Spinal cord (tissue), 10 donors: ENCODE results near the gene KRT16. TPM values are rescaled to one million over a fixed set of nuclear protein-coding genes. Genes with fewer than 3 reads are reported as not detected.
"Not testable (repeated sequence)": the region's sequence is repeated elsewhere in the genome, so short reads cannot be mapped to it uniquely, and the experiment has no call there.

ENCODE experiments used
- DNase-seq, 6 donors: peaks; one replicate each; pipeline versions ENCODE4 v3.0.0 to v3.0.0-alpha.2; 2013 to 2015; ENCODE audit warnings: low spot score in 6 of 6, low read depth in 4 of 6
- H3K27ac ChIP-seq: one replicate; pipeline ENCODE4 v1.5.1; 2013; ENCODE audit warnings: low read depth, low read length, control low read depth
- H3K27me3 ChIP-seq: one replicate; pipeline ENCODE4 v1.6.1; 2013; ENCODE audit warnings: low read length; ENCODE audit not compliant: control insufficient read depth, insufficient read depth
- H3K36me3 ChIP-seq: one replicate; pipeline ENCODE4 v1.6.1; 2013; ENCODE audit warnings: low read length; ENCODE audit not compliant: control insufficient read depth, insufficient read depth
- H3K4me1 ChIP-seq: one replicate; pipeline ENCODE4 v1.6.1; 2013; ENCODE audit warnings: low read length; ENCODE audit not compliant: control insufficient read depth, insufficient read depth
- H3K4me3 ChIP-seq: one replicate; pipeline ENCODE4 v1.5.1; 2013; ENCODE audit warnings: low read depth, low read length, control low read depth
- H3K9me3 ChIP-seq: one replicate; pipeline ENCODE4 v1.6.1; 2013; ENCODE audit warnings: low read length; ENCODE audit not compliant: control insufficient read depth, insufficient read depth
- WGBS: methylation state at CpG from one replicate; pipeline ENCODE4 v1.1.5; 2013; ENCODE audit warnings: missing lambda C conversion rate; ENCODE audit not compliant: insufficient coverage; 5-methylcytosine and 5-hydroxymethylcytosine counted together
- long read RNA-seq, 4 donors: transcript quantifications; one replicate each; lab custom pipeline, GENCODE V29; 2026
- polyA plus RNA-seq, 2 donors: library from polyadenylated mRNA; unstranded; fragments of 120-200 nt; gene quantifications; one replicate each; pipeline ENCODE4 v1.2.1, GENCODE V29; 2013; ENCODE audit not compliant: insufficient read length in 2 of 2
- total RNA-seq, 2 donors: library from RNA; depleted of rRNA in 1 of 2; stranded (reverse); fragments of 120-200 nt in 1 of 2; fragments of >200 nt in 1 of 2; gene quantifications; one replicate each; pipeline versions ENCODE4 v1.2.3 to v1.2.4, GENCODE V29; 2013 to 2014
- donor health status: healthy.

KRT16 gene
- under 1 TPM; 0.20 to 0.61 TPM for total RNA-seq
- 1 to 10 TPM; 1.1 to 1.9 TPM for polyA plus RNA-seq
- long read RNA-seq, donor 1: 0 reads
- long read RNA-seq, donor 2: 0 reads
- long read RNA-seq, donor 3: 0 reads
- long read RNA-seq, donor 4: 0 reads

DNA sequence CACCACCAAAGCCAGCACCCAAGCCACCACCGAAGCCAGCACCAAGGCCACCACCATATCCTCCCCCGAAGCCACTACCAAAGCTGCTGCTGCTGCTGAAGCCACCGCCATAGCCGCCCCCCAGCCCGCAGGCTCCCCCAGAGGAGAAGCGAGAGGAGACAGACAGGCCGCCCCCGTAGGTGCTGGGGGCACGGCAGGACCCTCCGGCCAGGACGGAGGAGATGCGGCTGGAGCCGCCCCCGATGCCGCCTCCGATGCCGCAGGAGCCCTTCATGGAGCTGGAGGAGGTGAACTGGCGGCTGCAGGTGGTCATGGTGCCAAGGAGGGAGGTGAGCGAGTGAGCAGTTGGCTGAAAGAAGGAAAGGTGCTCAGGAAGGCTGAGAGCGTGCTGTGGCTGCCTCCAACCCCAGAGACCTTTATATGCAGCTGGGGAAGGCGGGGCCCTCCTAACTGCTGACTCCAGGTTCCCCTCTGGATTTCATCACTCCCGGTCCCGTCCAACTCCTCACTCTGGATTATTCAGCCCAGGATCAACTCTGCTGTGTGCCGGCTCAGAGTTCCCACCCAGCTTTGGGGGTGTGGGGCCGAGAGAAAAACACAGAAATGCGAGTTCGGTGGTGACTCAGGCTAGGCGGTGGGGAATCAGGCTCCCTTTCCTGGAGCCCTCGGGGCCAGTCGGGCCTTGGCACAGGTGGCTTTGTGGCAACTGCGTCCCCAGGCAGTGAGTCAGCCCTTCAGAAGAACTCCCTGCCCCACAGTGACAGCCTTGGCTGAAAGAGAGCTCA lies at the start of gene KRT16:
Gene KRT16, minus strand, starts transcription at position 392 of the 785 bp plus-strand sequence. Its CDS starts 79 bp downstream, at position 313.
- not testable (repeated sequence) for H3K36me3 ChIP-seq, DNase-seq, H3K4me3 ChIP-seq, H3K4me1 ChIP-seq, H3K27me3 ChIP-seq, H3K27ac ChIP-seq, H3K9me3 ChIP-seq
- WGBS: 86% methylated on average over 24 of the region's 31 CpGs

DNA sequence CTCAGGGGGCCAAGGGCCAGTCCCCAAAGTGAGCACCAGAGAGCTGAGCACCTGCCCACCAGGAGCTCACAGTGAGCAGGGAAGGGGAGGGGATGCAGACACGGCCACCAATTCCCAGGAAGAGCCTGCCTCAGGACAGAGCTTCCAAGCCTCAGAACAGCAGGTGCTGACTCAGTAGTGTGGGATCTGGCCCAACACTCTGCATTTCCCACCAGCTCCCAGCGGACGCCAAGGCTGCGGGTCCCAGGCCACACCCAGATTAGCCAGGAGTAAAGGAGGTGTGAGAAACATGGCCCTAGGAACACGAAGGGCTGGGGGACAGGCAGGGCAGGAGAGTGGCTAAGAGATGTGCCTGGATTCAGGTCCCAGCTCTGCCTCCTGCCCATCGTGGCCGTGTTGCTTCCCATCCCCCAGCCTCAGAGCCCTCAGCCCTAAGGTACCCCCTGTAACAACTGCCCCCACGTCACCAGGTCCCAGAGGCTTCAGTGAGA lies 47.7 kb upstream of the KRT16 start:
- DNase-seq: no peak
- H3K36me3 ChIP-seq: no peaks in the 10 kb centered on the region
- H3K27ac ChIP-seq: no peak overlapping the region
- no peak overlapping the region for H3K4me3 ChIP-seq
- no peaks in the 10 kb centered on the region for H3K9me3 ChIP-seq
- peaks cover 8% of the 10 kb centered on the region for H3K4me1 ChIP-seq
- 84% methylated on average over 4 of the region's 8 CpGs for WGBS
- no peaks in the 10 kb centered on the region for H3K27me3 ChIP-seq

DNA sequence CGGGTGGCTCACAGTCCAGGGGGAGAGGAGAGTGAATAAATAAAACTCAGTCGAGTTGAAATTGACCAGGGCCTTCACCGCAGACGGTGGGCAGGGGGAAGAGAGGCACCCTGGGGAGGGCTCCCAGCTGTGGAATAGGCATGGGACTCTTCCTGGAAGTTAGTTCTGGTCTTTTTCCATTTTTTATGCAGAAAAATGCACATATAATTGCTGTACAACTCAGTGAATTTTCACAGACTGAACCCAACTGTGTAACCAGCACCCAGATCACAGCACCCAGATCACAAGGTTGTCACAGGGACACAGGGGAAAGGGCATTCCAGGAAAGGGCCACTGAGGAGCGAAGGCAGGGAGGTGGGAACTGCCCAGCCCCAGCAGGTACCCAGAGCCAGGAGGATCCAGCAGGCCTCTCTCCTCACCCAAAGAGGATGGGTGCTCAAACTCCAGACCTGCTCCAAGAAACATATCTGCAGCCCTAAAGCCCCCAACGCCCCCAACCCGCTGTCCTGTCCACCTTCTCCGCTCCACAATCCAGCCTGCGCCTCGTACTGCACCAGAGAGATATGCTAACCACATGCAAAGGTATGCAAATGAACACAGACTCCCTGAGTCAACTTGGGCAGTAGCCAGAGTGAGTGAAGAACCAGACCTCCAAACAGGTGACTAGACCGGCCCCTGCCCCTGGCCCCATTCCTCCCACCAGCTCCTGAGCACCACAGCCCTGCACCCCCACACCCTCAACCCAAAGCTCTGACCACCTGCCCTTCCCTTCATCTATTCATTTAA lies 47.1 kb upstream of the KRT16 start:
- H3K9me3 ChIP-seq: no peaks in the 10 kb centered on the region
- no peaks in the 10 kb centered on the region for H3K27me3 ChIP-seq
- H3K4me3 ChIP-seq: no peak overlapping the region
- no peaks in the 10 kb centered on the region for H3K36me3 ChIP-seq
- WGBS: 96% methylated on average over 6 of the region's 11 CpGs
- peaks cover 9% of the 10 kb centered on the region for H3K4me1 ChIP-seq
- H3K27ac ChIP-seq: no peak overlapping the region
- DNase-seq: no peak

DNA sequence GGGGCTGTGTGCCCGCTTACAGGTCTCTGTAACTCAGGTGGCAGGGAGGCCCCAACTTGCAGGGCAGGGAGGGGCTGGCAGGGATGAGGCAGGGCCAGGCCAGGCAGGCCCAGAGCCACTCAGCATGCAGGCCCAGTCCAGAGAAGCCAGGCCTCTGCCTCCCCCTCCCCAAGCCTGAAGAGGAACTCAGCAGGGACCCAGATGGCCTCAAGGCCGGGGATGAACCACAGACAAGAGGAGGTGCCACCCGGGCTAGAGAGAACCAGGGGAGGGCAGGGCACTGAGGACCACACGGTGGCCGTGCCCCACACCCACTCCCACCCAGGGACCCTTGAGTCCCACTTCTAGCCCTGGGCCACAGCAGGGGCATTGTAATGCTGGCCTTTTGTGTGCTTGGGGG lies 46.3 kb upstream of the KRT16 start:
- WGBS: 84% methylated on average over 2 of the region's 5 CpGs
- no peak overlapping the region for H3K27ac ChIP-seq
- no peaks in the 10 kb centered on the region for H3K27me3 ChIP-seq
- no peaks in the 10 kb centered on the region for H3K9me3 ChIP-seq
- H3K4me1 ChIP-seq: peaks cover 9% of the 10 kb centered on the region
- no peak overlapping the region for H3K4me3 ChIP-seq
- DNase-seq: no peak
- H3K36me3 ChIP-seq: no peaks in the 10 kb centered on the region

DNA sequence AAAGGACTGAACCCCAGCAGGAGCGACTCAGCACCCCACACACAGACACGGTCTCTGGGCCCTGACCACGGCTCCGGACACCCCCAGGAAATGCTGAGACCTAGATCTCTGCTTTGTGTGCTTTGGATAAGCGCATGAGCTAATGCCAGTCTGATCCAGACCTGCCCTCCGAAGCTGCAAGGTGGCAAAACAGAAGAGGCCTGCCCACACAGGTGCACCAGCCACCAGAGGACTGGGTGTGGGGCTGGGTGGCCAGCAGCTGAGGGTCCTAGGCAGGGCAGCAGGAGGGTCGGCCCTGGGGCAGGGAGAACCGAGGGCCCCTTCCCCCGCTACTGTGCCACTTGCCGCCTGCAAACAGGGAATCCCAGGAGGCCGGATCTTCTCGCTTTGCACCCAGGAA lies 45.4 kb upstream of the KRT16 start:
- Histone ChIP-seq H3K9me3 (no peaks in the 10 kb centered on the region), H3K27ac (no peak overlapping the region), H3K4me1 (peaks cover 9% of the 10 kb centered on the region), H3K27me3 (no peaks in the 10 kb centered on the region), H3K36me3 (no peaks in the 10 kb centered on the region), H3K4me3 (no peak overlapping the region)
- 69% methylated on average over 12 of the region's 12 CpGs for WGBS
- DNase-seq: no peak

DNA sequence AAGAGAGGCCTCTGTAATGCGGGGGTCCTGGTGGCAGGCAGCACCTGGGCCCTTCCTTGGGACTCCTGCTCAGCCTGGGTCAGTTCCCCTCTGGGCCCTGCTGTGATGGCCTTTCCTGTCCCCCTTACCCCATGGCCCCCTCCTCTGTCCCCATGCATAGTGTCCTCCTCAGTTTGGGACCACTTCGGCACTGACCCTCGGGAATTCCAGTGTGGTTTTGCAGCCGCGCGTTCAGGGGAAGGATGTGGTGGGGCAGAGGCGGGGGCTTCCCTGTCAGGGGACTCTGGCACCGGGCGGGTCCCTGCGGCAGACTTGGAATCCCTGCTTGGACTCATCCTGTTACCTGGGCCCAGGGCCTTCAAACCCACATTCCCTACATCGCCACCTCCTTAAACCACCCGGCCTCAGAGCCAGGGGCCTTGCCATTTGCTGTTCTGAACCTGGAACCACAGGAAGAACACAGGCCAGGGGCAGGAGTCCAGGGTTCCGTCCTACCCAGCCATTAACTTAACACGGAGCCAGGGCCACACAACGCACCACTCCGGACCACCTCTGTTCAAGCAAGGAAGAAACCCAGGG lies 44.7 kb upstream of the KRT16 start:
- no peak for DNase-seq
- no peak overlapping the region for H3K27ac ChIP-seq
- no peaks in the 10 kb centered on the region for H3K9me3 ChIP-seq
- H3K4me1 ChIP-seq: peaks cover 9% of the 10 kb centered on the region
- no peak overlapping the region for H3K4me3 ChIP-seq
- no peaks in the 10 kb centered on the region for H3K36me3 ChIP-seq
- WGBS: 96% methylated on average over 12 of the region's 16 CpGs
- no peaks in the 10 kb centered on the region for H3K27me3 ChIP-seq

DNA sequence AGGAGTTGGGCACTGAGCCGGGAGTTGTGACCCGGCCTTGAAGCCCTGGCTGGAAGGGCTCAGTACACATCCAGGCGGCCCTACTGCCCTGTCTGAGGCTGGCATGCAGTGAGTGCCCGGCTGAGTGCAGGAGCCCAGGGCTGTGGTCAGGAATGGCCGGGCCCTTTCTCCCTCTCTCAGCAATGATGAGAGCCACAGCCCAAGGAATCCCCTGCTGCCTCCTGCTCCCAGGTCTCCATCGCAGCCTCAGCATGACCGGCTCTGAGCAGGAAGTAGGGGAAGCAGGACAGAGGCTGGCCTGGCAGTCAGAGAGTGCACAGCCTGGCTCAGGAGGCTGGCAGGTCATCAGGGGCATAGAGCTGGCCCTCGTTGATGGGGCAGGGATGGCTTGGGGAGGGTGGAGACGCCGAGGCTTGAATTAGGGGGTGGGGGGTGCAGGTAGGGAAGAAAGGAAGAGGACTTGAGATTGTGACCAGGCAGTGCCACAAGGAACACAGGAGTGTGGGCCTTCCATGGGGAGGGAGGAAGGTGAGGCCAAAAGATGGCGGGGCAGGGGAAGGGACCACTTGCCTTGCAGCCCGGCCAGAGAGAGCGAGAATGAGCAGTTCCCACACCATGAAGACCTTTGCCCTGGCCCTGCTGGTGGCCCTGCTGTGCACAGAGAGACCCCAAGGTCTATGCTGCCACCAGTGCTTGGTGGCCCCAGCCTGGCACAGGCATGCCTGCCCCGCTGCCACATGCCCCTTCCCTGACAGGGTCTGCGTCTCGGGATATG lies 43.9 kb upstream of the KRT16 start:
- 90% methylated on average over 15 of the region's 16 CpGs for WGBS
- Histone ChIP-seq H3K36me3 (no peaks in the 10 kb centered on the region), H3K4me3 (no peak overlapping the region), H3K4me1 (peaks cover 12% of the 10 kb centered on the region), H3K27ac (no peak overlapping the region), H3K27me3 (no peaks in the 10 kb centered on the region), H3K9me3 (no peaks in the 10 kb centered on the region)
- DNase-seq: no peak

DNA sequence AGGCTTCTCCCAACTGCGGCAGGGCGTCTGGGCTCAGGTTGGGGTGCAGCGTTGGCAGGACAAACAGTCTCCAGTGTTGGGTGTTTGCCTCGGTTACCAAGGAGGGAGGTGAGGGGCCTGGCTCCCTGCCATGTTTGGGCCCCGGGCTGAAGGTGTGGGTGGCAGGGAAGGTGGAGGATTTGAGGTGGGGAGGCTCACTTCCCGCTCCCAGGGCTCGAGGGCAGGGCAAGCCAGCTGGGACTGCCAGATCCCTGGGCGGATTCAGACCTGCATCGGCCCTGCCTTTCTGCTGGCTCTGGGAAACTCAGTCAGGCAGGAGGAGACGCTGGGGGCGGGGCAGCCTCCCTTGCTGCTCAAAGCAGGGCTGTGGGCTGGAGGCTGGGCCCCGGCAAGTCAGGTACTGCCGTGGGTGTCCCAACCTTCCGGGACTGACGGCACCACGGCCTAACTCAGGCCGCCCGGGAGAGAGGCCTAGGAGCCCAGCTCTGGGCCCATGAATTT lies 43.1 kb upstream of the KRT16 start:
- DNase-seq: no peak
- no peaks in the 10 kb centered on the region for H3K9me3 ChIP-seq
- H3K27ac ChIP-seq: peak overlapping the region; percentile 61
- WGBS: 45% methylated on average over 18 of the region's 18 CpGs
- no peak overlapping the region for H3K4me3 ChIP-seq
- H3K4me1 ChIP-seq: peaks cover 13% of the 10 kb centered on the region
- no peaks in the 10 kb centered on the region for H3K27me3 ChIP-seq
- H3K36me3 ChIP-seq: no peaks in the 10 kb centered on the region
